Measurements from ENCODE around the gene LTBP1. TPM values are rescaled to one million over a fixed set of nuclear protein-coding genes. Genes with fewer than 3 reads are reported as not detected.

The LTBP1 gene
- total and polyA plus RNA-seq, 2 donors (not counting 1 experiment from before 2014, with no cell fraction given): 0.69 TPM; not detected in 1

GRCh38 chr2:33107690-33108482 is 161.1 kb downstream of the LTBP1 start:
- Histone ChIP-seq H3K9me3 (ENCODE audit: control extremely low read depth in 1 of 3, control insufficient read depth in 2 of 3, insufficient read depth in 1 of 3, low read length in 2 of 3) (no peaks in the 10 kb centered on the region), H3K4me1 (ENCODE audit: control insufficient read depth in 2 of 2, insufficient read depth in 2 of 2, low read length in 2 of 2) (no peaks in the 10 kb centered on the region), H2AFZ (ENCODE audit: insufficient read depth, low read depth, low read length, poor library complexity, severe bottlenecking) (no peak overlapping the region), H3K27ac (ENCODE audit: low read length in 2 of 2) (no peak overlapping the region), H3K36me3 (replicated peaks in 1 of 2; ENCODE audit: control extremely low read depth in 1 of 2, control insufficient read depth in 1 of 2, extremely low read depth in 1 of 2, insufficient read depth in 2 of 2, low read length in 1 of 2) (no peaks in the 10 kb centered on the region), H3K27me3 (replicated peaks in 1 of 4; ENCODE audit: control extremely low read depth in 1 of 4, control insufficient read depth in 3 of 4, insufficient read depth in 4 of 4, low read length in 3 of 4) (peaks cover 0 to 5% (median 2%) of the 10 kb centered on the region in 4 experiments), H3K79me2 (ENCODE audit: control insufficient read depth, insufficient read depth, low read length) (no peaks in the 10 kb centered on the region), H3K9ac (ENCODE audit: low read length) (no peak overlapping the region), H3K4me2 (replicated peaks; ENCODE audit: low read depth, low read length, poor library complexity, severe bottlenecking) (no peak overlapping the region), H3K4me3 (ENCODE audit: control extremely low read depth in 1 of 5, extremely low read depth in 1 of 5, insufficient read depth in 1 of 5, low read depth in 2 of 5, low read length in 4 of 5) (no peak overlapping the region), H4K20me1 (ENCODE audit: control insufficient read depth, insufficient read depth, low read length, poor library complexity, severe bottlenecking) (no peaks in the 10 kb centered on the region)
- Mint-ChIP-seq H3K27me3 (peaks cover 27% of the 10 kb centered on the region), H3K4me1 (no peaks in the 10 kb centered on the region), H3K4me3 (no peak overlapping the region), H3K9me3 (ENCODE audit: insufficient read depth) (no peaks in the 10 kb centered on the region), H3K27ac (no peak overlapping the region)
- DNase-seq (no peak), ATAC-seq (ENCODE audit: low read depth) (no peak)
- intact Hi-C loops (cut with micrococcal nuclease): no loop called here
- 69% methylated on average over 6 of the region's 8 CpGs for WGBS (ENCODE audit: insufficient coverage)
- no peak for TF ChIP-seq EZH2 (IDR thresholded peaks at IDR 0.05; ENCODE audit: borderline replicate concordance, insufficient read depth, low read depth, low read length, poor library complexity, severe bottlenecking)
- CTCF ChIA-PET: no interaction called here
- POLR2A ChIA-PET: no interaction called here

- H3K4me3 Mint-ChIP-seq: no peak overlapping the region
- H3K9me3 Mint-ChIP-seq (ENCODE audit: insufficient read depth): no peaks in the 10 kb centered on the region
- peaks cover 0 to 5% (median 2%) of the 10 kb centered on the region in 4 experiments for H3K27me3 ChIP-seq (replicated peaks in 1 of 4; ENCODE audit: control extremely low read depth in 1 of 4, control insufficient read depth in 3 of 4, insufficient read depth in 4 of 4, low read length in 3 of 4)
- CTCF ChIA-PET: no interaction called here
- H3K4me2 ChIP-seq (replicated peaks; ENCODE audit: low read depth, low read length, poor library complexity, severe bottlenecking): no peak overlapping the region
- H3K4me3 ChIP-seq (ENCODE audit: control extremely low read depth in 1 of 5, extremely low read depth in 1 of 5, insufficient read depth in 1 of 5, low read depth in 2 of 5, low read length in 4 of 5): no peak overlapping the region
- POLR2A ChIA-PET: no interaction called here
- H3K36me3 ChIP-seq (replicated peaks in 1 of 2; ENCODE audit: control extremely low read depth in 1 of 2, control insufficient read depth in 1 of 2, extremely low read depth in 1 of 2, insufficient read depth in 2 of 2, low read length in 1 of 2): no peaks in the 10 kb centered on the region
- TF ChIP-seq EZH2 (IDR thresholded peaks at IDR 0.05; ENCODE audit: borderline replicate concordance, insufficient read depth, low read depth, low read length, poor library complexity, severe bottlenecking) (no peak), CTCF (IDR thresholded peaks at IDR 0.05) (no peak)
- ATAC-seq (ENCODE audit: low read depth) (no peak), DNase-seq (no peak)
- no peak overlapping the region for H3K27ac ChIP-seq (ENCODE audit: low read length in 2 of 2)
- H3K27ac Mint-ChIP-seq: no peak overlapping the region
- intact Hi-C loops (cut with micrococcal nuclease): no loop called here
- H4K20me1 ChIP-seq (ENCODE audit: control insufficient read depth, insufficient read depth, low read length, poor library complexity, severe bottlenecking): no peaks in the 10 kb centered on the region
- H3K9ac ChIP-seq (ENCODE audit: low read length): no peak overlapping the region
- 91% methylated on average over 6 of the region's 11 CpGs for WGBS (ENCODE audit: insufficient coverage)
- H2AFZ ChIP-seq (ENCODE audit: insufficient read depth, low read depth, low read length, poor library complexity, severe bottlenecking): no peak overlapping the region
- H3K4me1 Mint-ChIP-seq: no peaks in the 10 kb centered on the region
- peaks cover 27% of the 10 kb centered on the region for H3K27me3 Mint-ChIP-seq
- H3K4me1 ChIP-seq (ENCODE audit: control insufficient read depth in 2 of 2, insufficient read depth in 2 of 2, low read length in 2 of 2): no peaks in the 10 kb centered on the region
- no peaks in the 10 kb centered on the region for H3K9me3 ChIP-seq (ENCODE audit: control extremely low read depth in 1 of 3, control insufficient read depth in 2 of 3, insufficient read depth in 1 of 3, low read length in 2 of 3)
- H3K79me2 ChIP-seq (ENCODE audit: control insufficient read depth, insufficient read depth, low read length): no peaks in the 10 kb centered on the region
Observed at GRCh38 chr2:33108483-33109443, 162.0 kb downstream of the LTBP1 start.
